HEK293 (cell line): ENCODE measurements around the gene LRP8.

Source experiments
- ATF2 ChIP-seq: fragments of 450-650 bp; formaldehyde crosslinking; IDR thresholded peaks from 2 replicates; pipeline ENCODE4 v1.5.1; 2016; ENCODE audit warnings: missing biosample characterization, missing genetic modification characterization, low read depth
- BCL11A ChIP-seq: fragments of 450-650 bp; formaldehyde crosslinking; IDR thresholded peaks from 2 replicates; pipeline ENCODE4 v1.5.1; 2016; ENCODE audit warnings: low read depth, missing biosample characterization, missing genetic modification characterization
- BCL11B ChIP-seq: fragments of 450-650 bp; formaldehyde crosslinking; IDR thresholded peaks from 2 replicates; pipeline ENCODE4 v1.5.1; 2016; ENCODE audit warnings: low read depth, missing biosample characterization, missing genetic modification characterization
- HOXA7 ChIP-seq: sonication (generic); formaldehyde crosslinking; IDR thresholded peaks from 2 replicates; pipeline ENCODE4 v1.8.1; 2022; ENCODE audit warnings: missing genetic modification reagents, borderline replicate concordance
- HOXD13 ChIP-seq: sonication (generic); formaldehyde crosslinking; IDR thresholded peaks from 2 replicates; pipeline ENCODE4 v1.8.0; 2022; ENCODE audit warnings: missing genetic modification reagents, borderline replicate concordance
- MZF1 ChIP-seq: fragments of 450-650 bp; formaldehyde crosslinking; IDR thresholded peaks from 2 replicates; pipeline ENCODE4 v1.5.1; 2017; ENCODE audit warnings: missing biosample characterization, missing genetic modification characterization, borderline replicate concordance
- PRDM1 ChIP-seq: fragments of 450-650 bp; formaldehyde crosslinking; IDR thresholded peaks from 2 replicates; pipeline ENCODE4; 2016; ENCODE audit warnings: missing biosample characterization, missing genetic modification characterization
- PRDM6 ChIP-seq: fragments of 450-650 bp; formaldehyde crosslinking; IDR thresholded peaks from 2 replicates; pipeline ENCODE4 v1.5.1; 2017; ENCODE audit warnings: missing biosample characterization, missing genetic modification characterization
- REST ChIP-seq: fragments of 450-650 bp; formaldehyde crosslinking; IDR thresholded peaks from 2 replicates; pipeline ENCODE4 v1.5.1; 2016; ENCODE audit warnings: missing biosample characterization, missing genetic modification characterization
- TCF7L2 ChIP-seq: IDR thresholded peaks from 2 replicates; pipeline ENCODE4 v1.6.1; 2011; ENCODE audit warnings: low read depth, mild to moderate bottlenecking, inconsistent platforms, low read length, moderate library complexity, borderline replicate concordance
- TSHZ1 ChIP-seq: fragments of 450-650 bp; formaldehyde crosslinking; IDR thresholded peaks from 2 replicates; pipeline ENCODE4 v1.5.1; 2016; ENCODE audit warnings: missing biosample characterization, missing genetic modification characterization, borderline replicate concordance
- ZBTB48 ChIP-seq: fragments of 450-650 bp; formaldehyde crosslinking; IDR thresholded peaks from 2 replicates; pipeline ENCODE4 v1.5.1; 2016; ENCODE audit warnings: missing biosample characterization, missing genetic modification characterization
- ZBTB8A ChIP-seq: fragments of 450-650 bp; formaldehyde crosslinking; IDR thresholded peaks from 2 replicates; pipeline ENCODE4 v1.5.1; 2016; ENCODE audit warnings: missing biosample characterization, missing genetic modification characterization
- ZIC2 ChIP-seq: fragments of 450-650 bp; formaldehyde crosslinking; IDR thresholded peaks from 2 replicates; pipeline ENCODE4 v1.5.1; 2016; ENCODE audit warnings: missing biosample characterization, missing genetic modification characterization
- ZNF211 ChIP-seq: fragments of 450-650 bp; formaldehyde crosslinking; IDR thresholded peaks from 2 replicates; pipeline ENCODE4 v1.5.1; 2016; ENCODE audit warnings: low read depth, missing biosample characterization, missing genetic modification characterization
- ZNF623 ChIP-seq: fragments of 450-650 bp; formaldehyde crosslinking; IDR thresholded peaks from 2 replicates; pipeline ENCODE4 v1.5.1; 2016; ENCODE audit warnings: missing biosample characterization, missing genetic modification characterization
- ZNF629 ChIP-seq: fragments of 450-650 bp; formaldehyde crosslinking; IDR thresholded peaks from 2 replicates; pipeline ENCODE4 v1.5.1; 2017; ENCODE audit warnings: missing biosample characterization, missing genetic modification characterization
- ZNF777 ChIP-seq: fragments of 450-650 bp; formaldehyde crosslinking; IDR thresholded peaks from 2 replicates; pipeline ENCODE4 v1.5.1; 2017; ENCODE audit warnings: missing biosample characterization, missing genetic modification characterization, borderline replicate concordance
- TF ChIP-seq, protein P1 (sequence below): fragments of 450-650 bp; formaldehyde crosslinking; IDR thresholded peaks from 2 replicates; pipeline ENCODE4 v1.5.1; 2016; ENCODE audit warnings: missing biosample characterization, missing genetic modification characterization
- TF ChIP-seq, protein P2 (sequence below): fragments of 450-650 bp; formaldehyde crosslinking; IDR thresholded peaks from 2 replicates; pipeline ENCODE4 v1.5.1; 2016; ENCODE audit warnings: missing biosample characterization, missing genetic modification characterization
- TF ChIP-seq, protein P3 (sequence below): fragments of 450-650 bp; formaldehyde crosslinking; IDR thresholded peaks from 2 replicates; pipeline ENCODE4 v1.5.1; 2016; ENCODE audit warnings: missing biosample characterization, missing genetic modification characterization

LRP8 gene

GRCh38 chr1:53316766-53317581, 10.9 kb downstream of the LRP8 start (continued):
- TF ChIP-seq ATF2 (tag by site-specific recombination) (no peak), PRDM1 (tag by site-specific recombination) (no peak), MZF1 (tag by site-specific recombination) (0 out of 2 replicates have a peak, but pooled peaks have one; percentile 45), REST (no peak), ZNF629 (tag by site-specific recombination) (no peak), ZBTB48 (0 out of 2 replicates have a peak, but pooled peaks have one; percentile 21), TCF7L2 (no peak), TSHZ1 (no peak), BCL11A (tag by site-specific recombination) (no peak), ZBTB8A (tag by site-specific recombination) (no peak), PRDM6 (tag by site-specific recombination) (no peak), ZIC2 (tag by site-specific recombination) (peak; percentile 80), ZNF623 (tag by site-specific recombination) (no peak), BCL11B (tag by site-specific recombination) (no peak), HOXD13 (CRISPR knock-in tag) (no peak), ZNF777 (tag by site-specific recombination) (no peak), ZNF211 (tag by site-specific recombination) (no peak), HOXA7 (CRISPR knock-in tag) (no peak)
- TF ChIP-seq, protein P1, sequence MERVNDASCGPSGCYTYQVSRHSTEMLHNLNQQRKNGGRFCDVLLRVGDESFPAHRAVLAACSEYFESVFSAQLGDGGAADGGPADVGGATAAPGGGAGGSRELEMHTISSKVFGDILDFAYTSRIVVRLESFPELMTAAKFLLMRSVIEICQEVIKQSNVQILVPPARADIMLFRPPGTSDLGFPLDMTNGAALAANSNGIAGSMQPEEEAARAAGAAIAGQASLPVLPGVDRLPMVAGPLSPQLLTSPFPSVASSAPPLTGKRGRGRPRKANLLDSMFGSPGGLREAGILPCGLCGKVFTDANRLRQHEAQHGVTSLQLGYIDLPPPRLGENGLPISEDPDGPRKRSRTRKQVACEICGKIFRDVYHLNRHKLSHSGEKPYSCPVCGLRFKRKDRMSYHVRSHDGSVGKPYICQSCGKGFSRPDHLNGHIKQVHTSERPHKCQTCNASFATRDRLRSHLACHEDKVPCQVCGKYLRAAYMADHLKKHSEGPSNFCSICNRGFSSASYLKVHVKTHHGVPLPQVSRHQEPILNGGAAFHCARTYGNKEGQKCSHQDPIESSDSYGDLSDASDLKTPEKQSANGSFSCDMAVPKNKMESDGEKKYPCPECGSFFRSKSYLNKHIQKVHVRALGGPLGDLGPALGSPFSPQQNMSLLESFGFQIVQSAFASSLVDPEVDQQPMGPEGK (tag by site-specific recombination): peak; percentile 26; the same call in 1 of the 2 replicates
- TF ChIP-seq, protein P2, sequence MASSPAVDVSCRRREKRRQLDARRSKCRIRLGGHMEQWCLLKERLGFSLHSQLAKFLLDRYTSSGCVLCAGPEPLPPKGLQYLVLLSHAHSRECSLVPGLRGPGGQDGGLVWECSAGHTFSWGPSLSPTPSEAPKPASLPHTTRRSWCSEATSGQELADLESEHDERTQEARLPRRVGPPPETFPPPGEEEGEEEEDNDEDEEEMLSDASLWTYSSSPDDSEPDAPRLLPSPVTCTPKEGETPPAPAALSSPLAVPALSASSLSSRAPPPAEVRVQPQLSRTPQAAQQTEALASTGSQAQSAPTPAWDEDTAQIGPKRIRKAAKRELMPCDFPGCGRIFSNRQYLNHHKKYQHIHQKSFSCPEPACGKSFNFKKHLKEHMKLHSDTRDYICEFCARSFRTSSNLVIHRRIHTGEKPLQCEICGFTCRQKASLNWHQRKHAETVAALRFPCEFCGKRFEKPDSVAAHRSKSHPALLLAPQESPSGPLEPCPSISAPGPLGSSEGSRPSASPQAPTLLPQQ: 0 out of 2 replicates have a peak, but pooled peaks have one; percentile 48
- TF ChIP-seq, protein P3, sequence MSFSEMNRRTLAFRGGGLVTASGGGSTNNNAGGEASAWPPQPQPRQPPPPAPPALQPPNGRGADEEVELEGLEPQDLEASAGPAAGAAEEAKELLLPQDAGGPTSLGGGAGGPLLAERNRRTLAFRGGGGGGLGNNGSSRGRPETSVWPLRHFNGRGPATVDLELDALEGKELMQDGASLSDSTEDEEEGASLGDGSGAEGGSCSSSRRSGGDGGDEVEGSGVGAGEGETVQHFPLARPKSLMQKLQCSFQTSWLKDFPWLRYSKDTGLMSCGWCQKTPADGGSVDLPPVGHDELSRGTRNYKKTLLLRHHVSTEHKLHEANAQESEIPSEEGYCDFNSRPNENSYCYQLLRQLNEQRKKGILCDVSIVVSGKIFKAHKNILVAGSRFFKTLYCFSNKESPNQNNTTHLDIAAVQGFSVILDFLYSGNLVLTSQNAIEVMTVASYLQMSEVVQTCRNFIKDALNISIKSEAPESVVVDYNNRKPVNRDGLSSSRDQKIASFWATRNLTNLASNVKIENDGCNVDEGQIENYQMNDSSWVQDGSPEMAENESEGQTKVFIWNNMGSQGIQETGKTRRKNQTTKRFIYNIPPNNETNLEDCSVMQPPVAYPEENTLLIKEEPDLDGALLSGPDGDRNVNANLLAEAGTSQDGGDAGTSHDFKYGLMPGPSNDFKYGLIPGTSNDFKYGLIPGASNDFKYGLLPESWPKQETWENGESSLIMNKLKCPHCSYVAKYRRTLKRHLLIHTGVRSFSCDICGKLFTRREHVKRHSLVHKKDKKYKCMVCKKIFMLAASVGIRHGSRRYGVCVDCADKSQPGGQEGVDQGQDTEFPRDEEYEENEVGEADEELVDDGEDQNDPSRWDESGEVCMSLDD: no peak
